NOMO-1 treated with dmso at 0.1 percent for 144 hours (cell line): Measurements from ENCODE around the gene KTN1.

Experiments
- DNase-seq: peaks from one replicate; lab custom pipeline; 2025; ENCODE audit not compliant: unreplicated experiment; lab: John Stamatoyannopoulos, UW

Gene KTN1

GRCh38 chr14:55571125-55571889 is 8.7 kb upstream of the KTN1 start:
- DNase-seq = no peak

GRCh38 chr14:55572578-55572977 is 7.4 kb upstream of the KTN1 start:
- no peak for DNase-seq

GRCh38 chr14:55574988-55575387 is 5.0 kb upstream of the KTN1 start:
- no peak for DNase-seq

- DNase-seq = no peak
Observed at GRCh38 chr14:55577229-55577628, 2.8 kb upstream of the KTN1 start.

GRCh38 chr14:55578511-55578910 is 1.5 kb upstream of the KTN1 start:
- no peak for DNase-seq

GRCh38 chr14:55580470-55581341 is 699 bp downstream of the KTN1 start:
- no peak for DNase-seq

GRCh38 chr14:55581342-55581771 is 1.4 kb downstream of the KTN1 start:
- no peak for DNase-seq

GRCh38 chr14:55582746-55583145 is 2.7 kb downstream of the KTN1 start:
- no peak for DNase-seq

GRCh38 chr14:55583942-55584468 is 4.0 kb downstream of the KTN1 start:
- no peak for DNase-seq

- no peak for DNase-seq
Observed at GRCh38 chr14:55585854-55586253, 5.8 kb downstream of the KTN1 start.

- no peak for DNase-seq
Observed at GRCh38 chr14:55586411-55586810, 6.4 kb downstream of the KTN1 start.

- no peak for DNase-seq
Observed at GRCh38 chr14:55587847-55588246, 7.8 kb downstream of the KTN1 start.

GRCh38 chr14:55588259-55588699 is 8.3 kb downstream of the KTN1 start:
- DNase-seq = no peak

- no peak for DNase-seq
Observed at GRCh38 chr14:55589171-55589570, 9.2 kb downstream of the KTN1 start.

- DNase-seq = no peak
Observed at GRCh38 chr14:55592436-55592835, 12.4 kb downstream of the KTN1 start.

- DNase-seq = no peak
Observed at GRCh38 chr14:55593698-55594097, 13.7 kb downstream of the KTN1 start.

- DNase-seq = no peak
Observed at GRCh38 chr14:55599250-55599879, 19.4 kb downstream of the KTN1 start.

- DNase-seq = no peak
Observed at GRCh38 chr14:55600784-55601561, 21.0 kb downstream of the KTN1 start.

GRCh38 chr14:55603401-55603953 is 23.5 kb downstream of the KTN1 start:
- DNase-seq = no peak

GRCh38 chr14:55604488-55604887 is 24.5 kb downstream of the KTN1 start:
- no peak for DNase-seq
